Smooth muscle cell (in vitro differentiated cells): Measurements from ENCODE around the gene SLC9A6. TPM values are rescaled to one million over a fixed set of nuclear protein-coding genes. Genes with fewer than 3 reads are reported as not detected.

ENCODE experiments used
- DNase-seq: peaks from one replicate; lab custom pipeline; 2025; ENCODE audit not compliant: unreplicated experiment; lab: John Stamatoyannopoulos, UW
- H2AFZ ChIP-seq: fragments of 200-600 bp; sonication (generic); 2 replicates; pipeline ENCODE4 v1.6.0; 2016; ENCODE audit warnings: antibody characterized with exemption, low read depth, mild to moderate bottlenecking
- H3F3A ChIP-seq: fragments of 200-600 bp; sonication (generic); 2 replicates; pipeline ENCODE4 v1.6.0; 2017; ENCODE audit warnings: antibody characterized with exemption, low read depth
- H3K27ac ChIP-seq: fragments of 200-600 bp; sonication (generic); 2 replicates; pipeline ENCODE4 v1.5.1; 2016; ENCODE audit warnings: low read depth, mild to moderate bottlenecking
- H3K27me3 ChIP-seq: fragments of 200-600 bp; sonication (generic); 2 replicates; pipeline ENCODE4 v1.6.1; 2016; ENCODE audit warnings: low read depth, mild to moderate bottlenecking
- H3K36me3 ChIP-seq: fragments of 200-600 bp; sonication (generic); 2 replicates; pipeline ENCODE4 v1.5.1; 2016; ENCODE audit warnings: low read depth
- H3K4me1 ChIP-seq: fragments of 200-600 bp; sonication (generic); 2 replicates; pipeline ENCODE4 v1.5.1; 2016; ENCODE audit warnings: low read depth
- H3K4me2 ChIP-seq: fragments of 200-600 bp; sonication (generic); 2 replicates; pipeline ENCODE4 v1.6.0; 2016; ENCODE audit warnings: mild to moderate bottlenecking
- H3K4me3 ChIP-seq: fragments of 200-600 bp; sonication (generic); 2 replicates; pipeline ENCODE4 v1.5.1; 2016; ENCODE audit warnings: mild to moderate bottlenecking
- H3K79me2 ChIP-seq: fragments of 200-600 bp; sonication (generic); 2 replicates; pipeline ENCODE4 v1.6.0; 2016; ENCODE audit warnings: low read depth, mild to moderate bottlenecking
- H3K9ac ChIP-seq: fragments of 200-600 bp; sonication (generic); 2 replicates; pipeline ENCODE4 v1.6.0; 2016; ENCODE audit warnings: low read depth
- H3K9me3 ChIP-seq: fragments of 200-600 bp; sonication (generic); replicated peaks from 2 replicates; pipeline ENCODE4 v1.5.1; 2016; ENCODE audit warnings: low read depth
- H4K20me1 ChIP-seq: fragments of 200-600 bp; sonication (generic); 2 replicates; pipeline ENCODE4 v1.6.0; 2016; ENCODE audit warnings: low read depth
- CTCF ChIP-seq: fragments of 200-600 bp; sonication (generic); IDR thresholded peaks from 2 replicates; pipeline ENCODE4 v1.5.1; 2017; ENCODE audit warnings: borderline replicate concordance, mild to moderate bottlenecking, antibody characterized with exemption; ENCODE audit not compliant: insufficient read depth, poor library complexity, severe bottlenecking
- WGBS: methylation state at CpG from one replicate; pipeline ENCODE4 v1.1.7; 2016; ENCODE audit warnings: low lambda C conversion rate; 5-methylcytosine and 5-hydroxymethylcytosine counted together
- polyA plus RNA-seq: library from polyadenylated mRNA; unstranded; fragments of >200 nt; fragmentation: Nextera tagmentation; extraction: Ambion mirVana; gene quantifications from 2 replicates; pipeline ENCODE4 v1.2.1, GENCODE V29; 2016
- total RNA-seq: library from RNA; depleted of rRNA; stranded (reverse); fragments of >200 nt; gene quantifications from 2 replicates; pipeline ENCODE4 v1.2.3, GENCODE V29; 2014

The SLC9A6 gene
- total and polyA plus RNA-seq, 2 experiments from 2014 or later, result 11.6 to 19.8 TPM

- no peaks in the 10 kb centered on the region for H3K79me2 ChIP-seq
- H3K9ac ChIP-seq, result no peak overlapping the region
- no peaks in the 10 kb centered on the region for H3F3A ChIP-seq
- no peak for DNase-seq
- no peak overlapping the region for H3K27ac ChIP-seq
- H3K36me3 ChIP-seq, result no peaks in the 10 kb centered on the region
- H3K4me1 ChIP-seq, result no peaks in the 10 kb centered on the region
- no peaks in the 10 kb centered on the region for H3K9me3 ChIP-seq
- no peak overlapping the region for H2AFZ ChIP-seq
- H3K27me3 ChIP-seq, result no peaks in the 10 kb centered on the region
- 58% methylated on average over 4 of the region's 4 CpGs for WGBS
- TF ChIP-seq CTCF, result no peak
- H3K4me3 ChIP-seq, result no peak overlapping the region
- no peaks in the 10 kb centered on the region for H4K20me1 ChIP-seq
- no peak overlapping the region for H3K4me2 ChIP-seq
Observed at GRCh38 chrX:136057567-136057966, 72.3 kb downstream of the SLC9A6 start.

- no peak overlapping the region for H3K4me2 ChIP-seq
- no peaks in the 10 kb centered on the region for H3K79me2 ChIP-seq
- no peaks in the 10 kb centered on the region for H3K36me3 ChIP-seq
- H3K27ac ChIP-seq, result no peak overlapping the region
- no peaks in the 10 kb centered on the region for H3K4me1 ChIP-seq
- no peaks in the 10 kb centered on the region for H3K9me3 ChIP-seq
- H4K20me1 ChIP-seq, result no peaks in the 10 kb centered on the region
- no peak for DNase-seq
- no peak overlapping the region for H2AFZ ChIP-seq
- no peak overlapping the region for H3K4me3 ChIP-seq
- WGBS, result 78% methylated on average over 2 of the region's 2 CpGs
- no peaks in the 10 kb centered on the region for H3K27me3 ChIP-seq
- H3K9ac ChIP-seq, result no peak overlapping the region
- no peak for TF ChIP-seq CTCF
- H3F3A ChIP-seq, result no peaks in the 10 kb centered on the region
Observed at GRCh38 chrX:136059350-136059749, 74.1 kb downstream of the SLC9A6 start.

GRCh38 chrX:136061286-136061685, 76.1 kb downstream of the SLC9A6 start:
- H3K79me2 ChIP-seq, result no peaks in the 10 kb centered on the region
- no peaks in the 10 kb centered on the region for H3K4me1 ChIP-seq
- TF ChIP-seq CTCF, result no peak
- H3K36me3 ChIP-seq, result no peaks in the 10 kb centered on the region
- H3K27ac ChIP-seq, result no peak overlapping the region
- DNase-seq, result no peak
- no peaks in the 10 kb centered on the region for H3F3A ChIP-seq
- WGBS, result 73% methylated on average over 8 of the region's 8 CpGs
- no peak overlapping the region for H3K9ac ChIP-seq
- H2AFZ ChIP-seq, result no peak overlapping the region
- H3K4me2 ChIP-seq, result no peak overlapping the region
- H3K9me3 ChIP-seq, result no peaks in the 10 kb centered on the region
- H4K20me1 ChIP-seq, result no peaks in the 10 kb centered on the region
- no peak overlapping the region for H3K4me3 ChIP-seq
- no peaks in the 10 kb centered on the region for H3K27me3 ChIP-seq

- H3K27ac ChIP-seq, result no peak overlapping the region
- no peak for TF ChIP-seq CTCF
- 89% methylated on average over 5 of the region's 5 CpGs for WGBS
- DNase-seq, result no peak
- H3K4me3 ChIP-seq, result no peak overlapping the region
- no peaks in the 10 kb centered on the region for H3K4me1 ChIP-seq
- H3F3A ChIP-seq, result no peaks in the 10 kb centered on the region
- no peaks in the 10 kb centered on the region for H3K36me3 ChIP-seq
- no peaks in the 10 kb centered on the region for H3K9me3 ChIP-seq
- H3K9ac ChIP-seq, result no peak overlapping the region
- no peaks in the 10 kb centered on the region for H4K20me1 ChIP-seq
- H3K27me3 ChIP-seq, result no peaks in the 10 kb centered on the region
- H2AFZ ChIP-seq, result no peak overlapping the region
- H3K79me2 ChIP-seq, result no peaks in the 10 kb centered on the region
- H3K4me2 ChIP-seq, result no peak overlapping the region
Observed at GRCh38 chrX:136061696-136062095, 76.5 kb downstream of the SLC9A6 start.
